NCI-H128 (cell line): ENCODE results near the gene SDE2.
"Not testable (repeated sequence)": the region's sequence is repeated elsewhere in the genome, so short reads cannot be mapped to it uniquely, and the experiment has no call there.

Source experiments
- DNase-seq: peaks from one replicate; lab custom pipeline; 2025; ENCODE audit not compliant: unreplicated experiment; lab: John Stamatoyannopoulos, UW

Gene SDE2

GRCh38 chr1:225945564-225945963 is 53.6 kb downstream of the SDE2 start:
- DNase-seq: no peak

- DNase-seq: no peak
Measured at GRCh38 chr1:225944951-225945350, 54.2 kb downstream of the SDE2 start.

GRCh38 chr1:225944387-225944786 is 54.8 kb downstream of the SDE2 start:
- no peak for DNase-seq

GRCh38 chr1:225943582-225943981 is 55.6 kb downstream of the SDE2 start:
- DNase-seq: no peak

- no peak for DNase-seq
Measured at GRCh38 chr1:225942574-225942973, 56.6 kb downstream of the SDE2 start.

- DNase-seq: no peak
Measured at GRCh38 chr1:225941942-225942222, 57.3 kb downstream of the SDE2 start.

GRCh38 chr1:225941187-225941941 is 57.8 kb downstream of the SDE2 start, which contains the start of gene LEFTY2:
LEFTY2 (minus strand) TSS chr1:225941220; CDS start chr1:225941140, 80 bp downstream.
- no peak for DNase-seq

GRCh38 chr1:225940385-225941151 is 58.6 kb downstream of the SDE2 start:
- no peak for DNase-seq

GRCh38 chr1:225939939-225940310 is 59.2 kb downstream of the SDE2 start:
- not testable (repeated sequence) for DNase-seq

- not testable (repeated sequence) for DNase-seq
Measured at GRCh38 chr1:225939097-225939938, 59.8 kb downstream of the SDE2 start.

- DNase-seq: no peak
Measured at GRCh38 chr1:225937048-225937968, 61.8 kb downstream of the SDE2 start.

GRCh38 chr1:225936523-225936922 is 62.6 kb downstream of the SDE2 start:
- no peak for DNase-seq

GRCh38 chr1:225936086-225936485 is 63.1 kb downstream of the SDE2 start:
- not testable (repeated sequence) for DNase-seq

- no peak for DNase-seq
Measured at GRCh38 chr1:225934711-225935110, 64.4 kb downstream of the SDE2 start.

- no peak for DNase-seq
Measured at GRCh38 chr1:225933072-225933471, 66.1 kb downstream of the SDE2 start.
